ENCODE results near the gene WHRN. TPM values are rescaled to one million over a fixed set of nuclear protein-coding genes. Genes with fewer than 3 reads are reported as not detected.

Gene WHRN
- total RNA-seq, 1 donor from 2014 or later: 6.2 TPM

DNA sequence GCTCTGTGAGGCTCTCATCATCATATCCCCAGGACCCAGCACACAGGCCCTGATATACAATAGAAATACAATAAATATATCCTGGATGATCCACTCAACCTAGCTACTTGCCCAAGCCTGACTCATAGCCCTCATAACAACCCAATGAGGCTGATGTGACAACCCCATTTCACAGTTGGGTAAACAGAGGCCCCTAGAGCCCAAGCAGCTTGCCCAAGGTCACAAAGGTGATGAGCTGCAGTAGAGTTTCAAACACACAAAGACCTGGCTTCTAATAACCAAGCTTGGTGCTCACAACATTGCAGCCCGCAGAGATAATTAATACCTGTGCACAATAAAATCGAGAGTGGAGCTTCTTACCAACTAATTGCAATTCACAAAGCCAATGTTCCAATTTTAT, 114.3 kb downstream of the WHRN start:
- no peak for DNase-seq
- Histone ChIP-seq H3K4me1 (peaks cover 100% of the 10 kb centered on the region), H3K36me3 (no peaks in the 10 kb centered on the region), H3K4me3 (no peak overlapping the region), H3K27ac (no peak overlapping the region), H3K9me3 (no peaks in the 10 kb centered on the region), H3K27me3 (ENCODE audit: low read depth) (no peaks in the 10 kb centered on the region)
- intact Hi-C loops (cut with DNase I): no loop called here
- no peak for ATAC-seq
- TF ChIP-seq CTCF (IDR thresholded peaks at IDR 0.05): no peak

DNA sequence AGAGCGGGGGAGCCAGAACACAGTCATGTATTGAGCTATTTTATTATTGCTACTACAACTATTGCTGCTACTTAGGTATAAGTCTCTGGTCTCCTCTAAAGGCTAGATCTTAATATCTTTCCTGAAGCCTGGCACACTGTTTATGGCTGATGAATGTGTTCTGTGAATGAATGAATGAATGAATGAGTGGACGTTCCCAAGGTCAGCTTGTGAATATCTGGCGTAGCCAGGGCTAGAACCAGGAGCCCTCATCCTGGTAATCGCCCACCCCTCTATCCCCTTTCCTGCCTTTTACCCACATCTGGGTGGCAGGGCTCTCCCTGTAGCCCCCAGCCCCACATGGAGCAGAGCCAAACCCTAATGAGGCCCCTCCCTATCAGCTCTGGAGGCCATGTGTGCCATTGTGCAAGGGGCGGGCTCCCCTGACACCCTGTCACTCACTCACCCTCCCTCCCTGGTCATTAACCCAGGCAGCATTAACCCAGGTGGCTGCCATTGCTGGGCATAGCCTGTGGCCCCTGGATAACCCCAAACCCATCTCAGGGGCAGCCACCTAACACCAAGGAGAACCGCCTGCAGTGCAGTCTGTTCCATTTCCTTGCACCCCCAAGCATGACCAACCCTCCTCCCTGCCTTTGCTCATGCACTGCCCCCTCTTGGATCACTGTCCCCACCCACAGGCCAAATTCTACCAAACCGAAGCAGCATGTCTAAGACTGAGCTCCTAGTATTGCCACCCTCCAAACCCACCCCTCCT, 115.5 kb downstream of the WHRN start:
- Histone ChIP-seq H3K27ac (peak overlapping the region; percentile 92), H3K27me3 (ENCODE audit: low read depth) (no peaks in the 10 kb centered on the region), H3K36me3 (no peaks in the 10 kb centered on the region), H3K9me3 (no peaks in the 10 kb centered on the region), H3K4me1 (peaks cover 100% of the 10 kb centered on the region), H3K4me3 (no peak overlapping the region)
- DNase-seq (no peak), ATAC-seq (no peak)
- intact Hi-C loops (cut with DNase I): no loop called here
- TF ChIP-seq CTCF (IDR thresholded peaks at IDR 0.05): no peak

- ATAC-seq (no peak), DNase-seq (peak; percentile 38)
- peak overlapping the region; percentile 92 for H3K27ac ChIP-seq
- no peaks in the 10 kb centered on the region for H3K9me3 ChIP-seq
- H3K27me3 ChIP-seq (ENCODE audit: low read depth): no peaks in the 10 kb centered on the region
- peak overlapping the region; percentile 77 for H3K4me3 ChIP-seq
- TF ChIP-seq CTCF (IDR thresholded peaks at IDR 0.05): no peak
- intact Hi-C loops (cut with DNase I): no loop called here
- H3K36me3 ChIP-seq: peaks cover 5% of the 10 kb centered on the region
- peaks cover 99% of the 10 kb centered on the region for H3K4me1 ChIP-seq
These were observed 116.4 kb downstream of the WHRN start for GRCh38 chr9:114388764-114389375.

- peaks cover 99% of the 10 kb centered on the region for H3K4me1 ChIP-seq
These were observed 117.0 kb downstream of the WHRN start for GRCh38 chr9:114388357-114388682.

GRCh38 chr9:114387680-114388356, 117.5 kb downstream of the WHRN start, which contains the start of gene AKNA:
Gene AKNA (minus strand): TSS chr9:114387982. CDS start chr9:114381333, 6,649 bp downstream.
- Histone ChIP-seq H3K4me3 (peak within 1 kb of the TSS; percentile 77), H3K9me3 (no peaks in the 10 kb centered on the region), H3K36me3 (peaks cover 5% of the 10 kb centered on the region), H3K27ac (peak within 1 kb of the TSS; percentile 92), H3K4me1 (peaks cover 99% of the 10 kb centered on the region), H3K27me3 (ENCODE audit: low read depth) (no peaks in the 10 kb centered on the region)
- no peak for TF ChIP-seq CTCF (IDR thresholded peaks at IDR 0.05)
- ATAC-seq: peak; percentile 76 to 78
- peak; percentile 86 for DNase-seq
- intact Hi-C loops (cut with DNase I): no loop called here

More at GRCh38 chr9:114388357-114388682, 117.0 kb downstream of the WHRN start:
- Histone ChIP-seq H3K9me3 (no peaks in the 10 kb centered on the region), H3K36me3 (peaks cover 5% of the 10 kb centered on the region), H3K27ac (peak overlapping the region; percentile 92), H3K27me3 (ENCODE audit: low read depth) (no peaks in the 10 kb centered on the region), H3K4me3 (peak overlapping the region; percentile 77)
- DNase-seq (no peak), ATAC-seq (no peak)
- intact Hi-C loops (cut with DNase I): no loop called here
- no peak for TF ChIP-seq CTCF (IDR thresholded peaks at IDR 0.05)
